NCI-H2227 (cell line): ENCODE results near the gene TDP1.
A peak's percentile ranks its signal among the peaks of the same experiment; 100 is the strongest.

Experiments used
- DNase-seq: peaks from one replicate; lab custom pipeline; 2025; ENCODE audit not compliant: unreplicated experiment; lab: John Stamatoyannopoulos, UW

Gene TDP1

GRCh38 chr14:89941830-89942377, 13.8 kb upstream of the TDP1 start:
- no peak for DNase-seq

DNA sequence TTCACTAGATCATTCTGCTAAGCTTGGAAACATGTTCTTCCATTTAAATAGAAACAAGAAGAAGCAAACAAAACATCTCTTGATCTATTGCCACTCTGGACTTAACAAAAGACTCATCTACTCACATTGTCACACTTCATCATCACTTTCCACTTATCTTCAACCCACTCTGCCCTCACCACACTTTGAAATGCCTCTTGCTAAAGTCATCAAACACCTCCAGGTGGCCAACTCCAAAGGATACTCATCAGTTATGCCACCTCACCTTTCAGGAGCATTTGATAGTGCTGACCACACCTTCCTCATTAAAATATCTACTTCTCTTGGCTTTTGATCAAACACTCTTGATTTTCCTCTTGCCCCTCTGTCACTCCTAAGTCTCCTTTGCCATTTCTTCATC, 8.4 kb upstream of the TDP1 start:
- no peak for DNase-seq

- DNase-seq, result no peak
Measured at GRCh38 chr14:89952576-89952975, 3.2 kb upstream of the TDP1 start.

DNA sequence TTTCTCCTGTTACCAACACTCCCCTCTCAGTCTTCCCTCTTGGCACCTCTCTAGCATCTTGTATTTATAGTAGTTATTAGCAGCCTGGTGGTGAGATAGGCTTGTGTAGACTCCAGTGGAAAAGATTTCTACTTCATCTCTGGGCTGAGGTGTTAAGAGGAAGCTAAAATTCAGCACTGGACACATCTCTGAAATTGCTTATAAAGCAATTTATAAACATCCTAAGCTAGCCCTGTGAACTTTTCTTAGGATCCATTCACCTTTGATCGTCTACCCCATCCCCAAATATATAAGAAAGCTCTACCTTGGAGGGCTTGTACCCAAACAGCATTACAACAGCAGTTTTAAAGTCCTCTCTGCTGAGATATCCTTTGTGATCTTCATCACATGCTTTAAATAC, 2.1 kb upstream of the TDP1 start:
- DNase-seq, result no peak

- DNase-seq, result peak; percentile 98
Measured at GRCh38 chr14:89954070-89955021, 1.4 kb upstream of the TDP1 start, which contains the start of gene EFCAB11. EFCAB11 (minus strand) TSS chr14:89954730; CDS start chr14:89954660, 70 bp downstream.

DNA sequence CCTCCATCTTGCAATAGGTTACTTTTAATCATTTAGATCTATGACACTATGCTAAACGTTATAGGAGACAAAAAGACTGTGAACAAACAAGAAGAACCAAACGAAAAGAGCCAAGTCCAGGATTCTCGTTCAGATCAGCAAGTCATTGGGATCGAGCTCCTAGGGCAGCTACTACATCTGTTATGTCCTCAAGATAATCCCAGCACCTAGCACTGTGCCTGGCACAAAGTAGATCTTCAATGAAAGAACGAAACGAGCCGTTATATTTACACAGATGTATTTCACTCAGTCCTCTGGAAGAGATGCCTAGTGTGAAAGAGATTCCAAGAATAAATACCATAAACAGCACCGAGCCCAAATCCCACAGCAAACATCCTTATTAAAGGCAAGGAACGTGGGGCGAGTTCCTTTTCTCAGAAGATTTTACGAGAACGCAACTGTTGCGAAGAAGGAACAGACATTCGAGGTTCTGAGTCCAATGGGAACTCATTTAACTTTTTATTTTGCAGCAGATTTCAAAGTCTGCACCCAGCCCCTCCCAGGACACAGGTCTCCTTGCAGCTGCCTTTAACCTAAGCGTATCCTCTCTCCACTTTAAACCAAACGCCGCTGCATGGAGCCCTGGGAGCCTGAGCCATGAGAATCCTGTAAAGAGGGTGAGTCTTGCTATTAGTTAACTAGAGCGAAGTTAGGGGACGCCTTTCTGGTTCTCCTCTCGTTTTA, 544 bp upstream of the TDP1 start:
- no peak for DNase-seq

GRCh38 chr14:89956661-89957009, 908 bp downstream of the TDP1 start:
- DNase-seq, result no peak

- DNase-seq, result no peak
Measured at GRCh38 chr14:89957376-89957775, 1.6 kb downstream of the TDP1 start.

- DNase-seq, result no peak
Measured at GRCh38 chr14:89957791-89958190, 2.1 kb downstream of the TDP1 start.

DNA sequence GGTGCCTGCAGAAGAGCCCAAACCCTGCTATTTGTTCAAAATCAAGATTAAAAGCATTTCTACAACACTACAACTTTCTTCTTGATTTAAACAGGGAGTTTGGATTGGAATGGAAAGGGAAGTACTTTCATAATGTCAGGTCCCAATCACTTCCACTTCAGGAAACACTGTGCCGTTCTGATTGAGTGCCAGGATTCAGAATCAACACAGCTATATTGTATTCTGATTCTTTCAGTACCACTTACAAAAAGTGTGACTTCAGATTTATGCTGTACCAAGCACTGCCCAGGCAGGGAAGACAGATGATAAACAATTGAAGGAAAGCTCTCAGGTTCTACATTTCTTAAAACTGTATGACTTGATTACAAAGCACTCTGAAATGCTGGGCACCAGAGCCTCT, 3.2 kb downstream of the TDP1 start:
- DNase-seq, result no peak

GRCh38 chr14:89959853-89960445, 4.2 kb downstream of the TDP1 start:
- DNase-seq, result no peak

GRCh38 chr14:89960914-89961313, 5.2 kb downstream of the TDP1 start:
- no peak for DNase-seq

GRCh38 chr14:89963288-89963978, 7.7 kb downstream of the TDP1 start:
- no peak for DNase-seq

GRCh38 chr14:89965839-89966238, 10.1 kb downstream of the TDP1 start:
- no peak for DNase-seq

GRCh38 chr14:89973234-89973823, 17.6 kb downstream of the TDP1 start:
- DNase-seq, result peak; percentile 75

- DNase-seq, result no peak
Measured at GRCh38 chr14:89977668-89978067, 21.9 kb downstream of the TDP1 start.

DNA sequence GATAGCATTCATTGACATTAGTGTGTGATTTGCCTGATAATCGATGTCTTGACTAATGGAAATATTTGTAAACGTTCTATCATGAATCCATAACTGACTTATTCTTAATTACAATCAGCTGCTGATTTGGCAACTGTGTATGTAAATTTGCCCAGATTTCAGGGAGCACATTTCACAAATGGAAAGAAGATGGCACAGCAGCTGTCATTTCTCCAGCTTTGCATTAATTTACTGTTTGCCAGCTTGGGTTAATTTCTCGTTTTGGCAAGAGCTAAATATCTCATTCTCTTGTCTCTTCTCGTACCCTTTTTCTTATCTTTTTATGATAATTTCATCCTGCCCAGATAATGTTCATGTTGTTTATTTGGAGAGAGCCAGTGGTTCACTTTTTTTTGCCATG, 22.9 kb downstream of the TDP1 start:
- no peak for DNase-seq

DNA sequence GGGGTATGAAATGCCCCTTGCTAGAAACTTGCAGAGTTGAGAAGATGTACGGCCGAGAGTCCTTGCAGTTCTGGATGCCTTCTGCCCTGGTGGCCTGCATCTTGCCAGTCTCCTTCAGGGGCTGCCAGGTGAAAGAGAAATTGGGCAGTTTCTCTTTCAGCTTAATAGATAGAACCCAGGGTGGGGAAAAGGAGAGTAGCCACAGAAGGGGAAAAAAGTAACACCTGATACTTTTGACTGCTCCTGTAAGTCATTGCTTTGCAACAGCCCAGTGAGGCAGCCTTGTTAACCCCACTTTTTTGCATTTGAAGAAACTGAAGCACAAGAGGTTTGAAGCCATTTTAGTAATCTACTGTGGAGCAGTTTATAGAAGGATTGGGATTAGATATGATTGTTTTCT, 27.6 kb downstream of the TDP1 start:
- no peak for DNase-seq

DNA sequence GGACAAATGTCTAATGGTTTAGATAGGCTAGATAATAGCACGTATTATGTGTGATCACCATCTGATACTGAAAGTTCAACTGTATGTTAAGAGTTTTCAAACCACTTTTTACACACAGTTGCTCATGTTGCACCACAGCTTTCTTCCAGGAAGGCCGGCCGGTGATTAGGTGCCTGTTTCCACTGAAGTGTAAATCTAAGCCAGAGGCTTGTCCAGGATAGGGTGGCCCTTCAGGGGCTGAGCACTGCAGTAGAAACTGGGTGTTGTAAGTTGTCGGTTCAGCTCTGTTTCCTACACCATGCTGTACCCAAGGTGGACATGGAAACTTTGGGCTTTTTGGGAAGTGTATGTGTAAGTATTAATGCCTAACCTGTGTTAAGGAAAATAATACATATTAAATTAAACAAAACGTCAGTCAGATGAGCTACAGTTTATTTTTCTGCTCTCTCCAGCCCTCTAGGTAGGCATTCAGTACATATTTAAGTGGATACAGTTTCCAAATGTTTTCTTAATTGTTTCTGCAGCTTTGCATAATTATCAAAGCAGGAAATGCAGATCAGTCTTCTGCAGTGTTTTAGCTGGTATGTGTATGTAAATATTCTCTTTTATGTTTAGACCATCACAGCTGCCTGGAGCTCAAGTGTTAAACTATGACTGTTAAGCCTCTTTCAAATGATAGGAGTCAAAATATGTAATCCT, 30.9 kb downstream of the TDP1 start:
- DNase-seq, result no peak

DNA sequence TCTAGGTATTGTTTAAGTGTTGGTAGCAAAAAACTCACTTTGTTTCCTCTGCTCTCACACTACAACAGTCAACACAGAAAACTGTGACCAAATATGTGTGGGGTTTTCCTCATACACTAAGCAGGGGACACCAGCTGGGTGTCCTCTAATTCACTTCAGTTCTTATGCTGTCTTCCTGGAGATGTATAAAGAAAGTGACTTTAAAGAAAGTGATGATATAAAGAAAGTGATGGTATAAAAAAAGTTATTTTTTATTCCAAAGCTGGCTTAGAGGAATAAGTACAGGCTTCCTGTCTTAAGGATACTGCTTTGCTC, 31.4 kb downstream of the TDP1 start:
- DNase-seq, result no peak
